Calu3 (cell line): ENCODE results near the gene GRIK4. TPM values are rescaled to one million over a fixed set of nuclear protein-coding genes. Genes with fewer than 3 reads are reported as not detected.

Experiments
- BruUV-seq: library from RNA; stranded (reverse); fragments of 400-500 nt; replicated peaks from 2 replicates; lab custom pipeline; 2021; lab: Mats Ljungman, UMichigan
- CTCF ChIA-PET: fragments of 300-600 bp; sonication (Branson Sonifier 250); formaldehyde crosslinking; loops from one replicate; lab custom pipeline; 2022; ENCODE audit warnings: antibody characterized with exemption; lab: Charles Lee
- DNase-seq: peaks from one replicate; pipeline ENCODE4 v3.0.0; 2022
- H3K27ac Mint-ChIP-seq: one replicate; pipeline ENCODE4 v1.8.0; 2022; ENCODE audit warnings: mixed read lengths; ENCODE audit not compliant: unreplicated experiment
- H3K27me3 Mint-ChIP-seq: one replicate; pipeline ENCODE4 v1.8.0; 2022; ENCODE audit warnings: mixed read lengths; ENCODE audit not compliant: unreplicated experiment
- H3K36me3 Mint-ChIP-seq: one replicate; pipeline ENCODE4 v1.8.0; 2022; ENCODE audit warnings: mild to moderate bottlenecking, moderate library complexity, mixed read lengths; ENCODE audit not compliant: insufficient read depth, unreplicated experiment
- H3K4me1 Mint-ChIP-seq: one replicate; pipeline ENCODE4 v1.8.0; 2022; ENCODE audit warnings: mild to moderate bottlenecking, low read depth, mixed read lengths; ENCODE audit not compliant: unreplicated experiment
- H3K4me3 Mint-ChIP-seq: one replicate; pipeline ENCODE4 v1.8.0; 2022; ENCODE audit warnings: mild to moderate bottlenecking, low read depth, moderate library complexity, mixed read lengths; ENCODE audit not compliant: unreplicated experiment
- H3K9me3 Mint-ChIP-seq: one replicate; pipeline ENCODE4 v1.8.0; 2022; ENCODE audit warnings: low read depth, mixed read lengths; ENCODE audit not compliant: unreplicated experiment
- intact Hi-C: fragments of 100-400 bp; cut with micrococcal nuclease; formaldehyde crosslinking; loops from one replicate; pipeline ENCODE4 v1.10.0; 2022; ENCODE audit not compliant: unreplicated experiment
- total RNA-seq: library from RNA; stranded (reverse); gene quantifications from 2 replicates; pipeline ENCODE4 v1.2.3, GENCODE V29; 2022
- TF ChIP-seq, protein P1 (sequence below): fragments of 200-600 bp; IDR thresholded peaks from one replicate; pipeline ENCODE4 v1.8.0; 2022; ENCODE audit warnings: antibody characterized with exemption; ENCODE audit not compliant: unreplicated experiment

The GRIK4 gene
- total RNA-seq, 1 experiment from 2014 or later = not detected

- no TSS peak for BruUV-seq
- no peak overlapping the region for H3K4me3 Mint-ChIP-seq
- peaks cover 2% of the 10 kb centered on the region for H3K4me1 Mint-ChIP-seq
- H3K27ac Mint-ChIP-seq = no peak overlapping the region
- CTCF ChIA-PET = no interaction called here
- peaks cover 65% of the 10 kb centered on the region for H3K27me3 Mint-ChIP-seq
- no peak for DNase-seq
- TF ChIP-seq, protein P1, sequence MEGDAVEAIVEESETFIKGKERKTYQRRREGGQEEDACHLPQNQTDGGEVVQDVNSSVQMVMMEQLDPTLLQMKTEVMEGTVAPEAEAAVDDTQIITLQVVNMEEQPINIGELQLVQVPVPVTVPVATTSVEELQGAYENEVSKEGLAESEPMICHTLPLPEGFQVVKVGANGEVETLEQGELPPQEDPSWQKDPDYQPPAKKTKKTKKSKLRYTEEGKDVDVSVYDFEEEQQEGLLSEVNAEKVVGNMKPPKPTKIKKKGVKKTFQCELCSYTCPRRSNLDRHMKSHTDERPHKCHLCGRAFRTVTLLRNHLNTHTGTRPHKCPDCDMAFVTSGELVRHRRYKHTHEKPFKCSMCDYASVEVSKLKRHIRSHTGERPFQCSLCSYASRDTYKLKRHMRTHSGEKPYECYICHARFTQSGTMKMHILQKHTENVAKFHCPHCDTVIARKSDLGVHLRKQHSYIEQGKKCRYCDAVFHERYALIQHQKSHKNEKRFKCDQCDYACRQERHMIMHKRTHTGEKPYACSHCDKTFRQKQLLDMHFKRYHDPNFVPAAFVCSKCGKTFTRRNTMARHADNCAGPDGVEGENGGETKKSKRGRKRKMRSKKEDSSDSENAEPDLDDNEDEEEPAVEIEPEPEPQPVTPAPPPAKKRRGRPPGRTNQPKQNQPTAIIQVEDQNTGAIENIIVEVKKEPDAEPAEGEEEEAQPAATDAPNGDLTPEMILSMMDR = no peak
- H3K9me3 Mint-ChIP-seq = no peaks in the 10 kb centered on the region
- intact Hi-C loops = no loop called here
- H3K36me3 Mint-ChIP-seq = no peaks in the 10 kb centered on the region
These were observed 11.2 kb downstream of the GRIK4 start for GRCh38 chr11:120522736-120523135.

DNA sequence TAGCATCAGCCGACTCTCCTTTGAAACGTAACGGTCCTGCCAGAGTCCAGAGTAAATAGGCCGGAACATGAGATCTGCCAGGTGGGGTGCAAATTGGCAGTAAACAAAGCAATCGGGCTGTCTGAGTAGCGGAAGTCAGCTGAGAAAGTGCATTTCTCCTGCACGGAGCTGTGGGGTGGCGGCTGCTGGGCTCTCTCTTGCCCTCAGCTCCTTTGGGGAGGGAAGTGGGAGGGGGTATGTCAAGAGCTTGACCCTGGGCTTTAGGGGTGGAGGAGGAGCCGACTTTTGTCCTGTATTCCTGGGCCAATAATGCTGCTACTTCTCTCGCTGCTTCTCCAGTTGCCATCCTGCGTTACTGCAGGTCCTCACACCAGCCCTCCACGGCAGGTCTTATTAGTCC, 11.6 kb downstream of the GRIK4 start:
- no peak overlapping the region for H3K4me3 Mint-ChIP-seq
- intact Hi-C loops = no loop called here
- H3K36me3 Mint-ChIP-seq = no peaks in the 10 kb centered on the region
- no peak for DNase-seq
- TF ChIP-seq, protein P1 = no peak
- BruUV-seq = no TSS peak
- H3K27ac Mint-ChIP-seq = no peak overlapping the region
- H3K4me1 Mint-ChIP-seq = no peaks in the 10 kb centered on the region
- no peaks in the 10 kb centered on the region for H3K9me3 Mint-ChIP-seq
- peaks cover 65% of the 10 kb centered on the region for H3K27me3 Mint-ChIP-seq
- CTCF ChIA-PET = no interaction called here

DNA sequence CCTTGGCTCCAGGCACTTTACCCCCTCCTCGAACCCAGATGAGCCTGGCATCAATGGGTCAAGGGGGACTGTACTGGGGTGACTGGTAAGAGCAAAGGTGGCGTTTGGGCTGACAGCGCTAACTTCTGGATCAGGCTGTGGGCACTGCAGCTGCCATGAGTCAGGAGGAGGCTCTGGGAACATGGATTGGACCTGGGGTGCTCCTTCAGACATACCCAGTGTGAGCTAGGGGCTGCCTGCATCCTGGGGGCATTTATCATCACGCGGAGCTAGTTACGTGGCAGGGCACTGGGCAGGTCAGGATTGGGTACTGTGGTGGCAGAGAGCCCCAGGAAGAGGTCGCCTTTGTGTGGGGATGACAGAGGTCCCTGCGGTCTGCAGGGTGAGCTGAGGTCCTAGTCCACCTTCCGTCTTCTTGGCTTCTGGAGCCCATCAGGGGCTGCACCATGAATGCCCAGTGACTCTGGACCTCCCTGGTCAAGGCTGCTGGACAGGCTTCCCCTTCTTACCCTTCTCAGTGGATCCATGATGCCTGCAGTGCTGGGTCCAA, 13.1 kb downstream of the GRIK4 start:
- Mint-ChIP-seq H3K4me3 (no peak overlapping the region), H3K36me3 (no peaks in the 10 kb centered on the region), H3K4me1 (no peaks in the 10 kb centered on the region), H3K9me3 (no peaks in the 10 kb centered on the region), H3K27ac (no peak overlapping the region), H3K27me3 (peaks cover 73% of the 10 kb centered on the region)
- no peak for DNase-seq
- TF ChIP-seq, protein P1 = no peak
- CTCF ChIA-PET = no interaction called here
- no TSS peak for BruUV-seq
- intact Hi-C loops = no loop called here

- DNase-seq = no peak
- Mint-ChIP-seq H3K36me3 (no peaks in the 10 kb centered on the region), H3K4me3 (no peak overlapping the region), H3K27me3 (peaks cover 73% of the 10 kb centered on the region), H3K4me1 (no peaks in the 10 kb centered on the region), H3K9me3 (no peaks in the 10 kb centered on the region), H3K27ac (no peak overlapping the region)
- CTCF ChIA-PET = no interaction called here
- intact Hi-C loops = no loop called here
- BruUV-seq = no TSS peak
- TF ChIP-seq, protein P1 = no peak
These were observed 14.0 kb downstream of the GRIK4 start for GRCh38 chr11:120525261-120526171.
